PC-3 (cell line): ENCODE data around the gene IFI35. TPM values are rescaled to one million over a fixed set of nuclear protein-coding genes. Genes with fewer than 3 reads are reported as not detected.

Experiments
- ATAC-seq: fragments of 200-7000 bp; cut with Tn5 transposase; 2 replicates; pipeline ENCODE4 v1.9.1; 2020; ENCODE audit warnings: mild to moderate bottlenecking, moderate library complexity
- BruUV-seq: library from RNA; stranded (reverse); fragments of 400-500 nt; replicated peaks from 2 replicates; lab custom pipeline; 2021; lab: Mats Ljungman, UMichigan
- CTCF ChIA-PET: fragments of 300-600 bp; sonication (Branson Sonifier 250); formaldehyde crosslinking; loops from one replicate; lab custom pipeline; 2022; ENCODE audit warnings: antibody characterized with exemption; lab: Charles Lee
- POLR2A ChIA-PET: fragments of 300-600 bp; sonication (Branson Sonifier 250); formaldehyde crosslinking; loops from one replicate; lab custom pipeline; 2022; ENCODE audit warnings: antibody characterized with exemption; ENCODE audit not compliant: unreplicated experiment; lab: Charles Lee
- DNase-seq: peaks from one replicate; pipeline ENCODE4 v3.0.0-alpha.2; 2015
- H2AFZ ChIP-seq: fragments of 300-600 bp; sonication (generic); 2 replicates; pipeline ENCODE4 v1.6.0; 2016; ENCODE audit warnings: antibody characterized with exemption, low read length
- H3F3A ChIP-seq: fragments of 300-600 bp; sonication (generic); one replicate; pipeline ENCODE4 v1.6.0; 2017; ENCODE audit warnings: antibody characterized with exemption, low read length, control low read depth, mild to moderate bottlenecking; ENCODE audit not compliant: unreplicated experiment
- H3K27ac ChIP-seq: fragments of 300-600 bp; sonication (generic); 2 replicates; pipeline ENCODE4 v1.5.1; 2016; ENCODE audit warnings: mild to moderate bottlenecking, low read length
- H3K27me3 ChIP-seq: fragments of 300-600 bp; sonication (generic); 2 replicates; pipeline ENCODE4 v1.6.1; 2016; ENCODE audit warnings: low read length, mixed read lengths
- H3K36me3 ChIP-seq: fragments of 300-600 bp; sonication (generic); 2 replicates; pipeline ENCODE4 v1.6.1; 2016; ENCODE audit warnings: low read depth, mixed run types, low read length, mixed read lengths
- H3K4me1 ChIP-seq: fragments of 300-600 bp; sonication (generic); 2 replicates; pipeline ENCODE4 v1.5.1; 2016; ENCODE audit warnings: low read length; ENCODE audit not compliant: insufficient read depth
- H3K4me2 ChIP-seq: fragments of 300-600 bp; sonication (generic); 2 replicates; pipeline ENCODE4 v1.6.0; 2016; ENCODE audit warnings: low read length
- H3K4me3 ChIP-seq: fragments of 300-600 bp; sonication (generic); 2 replicates; pipeline ENCODE4 v1.5.1; 2016; ENCODE audit warnings: mild to moderate bottlenecking, low read length, mixed read lengths
- H3K79me2 ChIP-seq: fragments of 300-600 bp; sonication (generic); 2 replicates; pipeline ENCODE4 v1.6.1; 2017; ENCODE audit warnings: low read length, mixed read lengths
- H3K9ac ChIP-seq: fragments of 300-600 bp; sonication (generic); 2 replicates; pipeline ENCODE4 v1.6.0; 2016; ENCODE audit warnings: mild to moderate bottlenecking, low read length
- H3K9me2 ChIP-seq: fragments of 300-600 bp; sonication (generic); replicated peaks from 2 replicates; pipeline ENCODE4 v1.6.1; 2016; ENCODE audit warnings: mixed run types, low read length, mixed read lengths
- H3K9me3 ChIP-seq: fragments of 300-600 bp; sonication (generic); 2 replicates; pipeline ENCODE4 v1.6.1; 2016; ENCODE audit warnings: low read length, mixed read lengths
- H4K20me1 ChIP-seq: fragments of 300-600 bp; sonication (generic); 2 replicates; pipeline ENCODE4 v1.6.1; 2016; ENCODE audit warnings: low read length, mixed read lengths
- EZH2 ChIP-seq: fragments of 300-600 bp; sonication (generic); IDR thresholded peaks from one replicate; pipeline ENCODE4 v1.6.1; 2017; ENCODE audit warnings: antibody characterized with exemption, mild to moderate bottlenecking, low read length; ENCODE audit not compliant: unreplicated experiment
- EZH2phosphoT487 ChIP-seq: fragments of 300-600 bp; sonication (generic); IDR thresholded peaks from 2 replicates; pipeline ENCODE4 v1.6.1; 2018; ENCODE audit warnings: mild to moderate bottlenecking, antibody characterized with exemption, low read length, borderline replicate concordance
- intact Hi-C: fragments of 100-400 bp; cut with micrococcal nuclease; formaldehyde crosslinking; loops from 2 replicates; pipeline ENCODE4 v1.9.0; 2023
- total RNA-seq: library from RNA; depleted of rRNA; stranded (reverse); fragments of >200 nt; gene quantifications from 2 replicates; pipeline ENCODE4 v1.2.3, GENCODE V29; 2014
- TF ChIP-seq, protein P1 (sequence below): fragments of 300-600 bp; sonication (generic); conservative IDR thresholded peaks from 2 replicates; pipeline ENCODE4 v1.5.1; 2017; ENCODE audit warnings: antibody characterized with exemption, low read depth, mild to moderate bottlenecking, low read length

Gene IFI35
- total RNA-seq, 1 experiment from 2014 or later, result 12.3 TPM

DNA sequence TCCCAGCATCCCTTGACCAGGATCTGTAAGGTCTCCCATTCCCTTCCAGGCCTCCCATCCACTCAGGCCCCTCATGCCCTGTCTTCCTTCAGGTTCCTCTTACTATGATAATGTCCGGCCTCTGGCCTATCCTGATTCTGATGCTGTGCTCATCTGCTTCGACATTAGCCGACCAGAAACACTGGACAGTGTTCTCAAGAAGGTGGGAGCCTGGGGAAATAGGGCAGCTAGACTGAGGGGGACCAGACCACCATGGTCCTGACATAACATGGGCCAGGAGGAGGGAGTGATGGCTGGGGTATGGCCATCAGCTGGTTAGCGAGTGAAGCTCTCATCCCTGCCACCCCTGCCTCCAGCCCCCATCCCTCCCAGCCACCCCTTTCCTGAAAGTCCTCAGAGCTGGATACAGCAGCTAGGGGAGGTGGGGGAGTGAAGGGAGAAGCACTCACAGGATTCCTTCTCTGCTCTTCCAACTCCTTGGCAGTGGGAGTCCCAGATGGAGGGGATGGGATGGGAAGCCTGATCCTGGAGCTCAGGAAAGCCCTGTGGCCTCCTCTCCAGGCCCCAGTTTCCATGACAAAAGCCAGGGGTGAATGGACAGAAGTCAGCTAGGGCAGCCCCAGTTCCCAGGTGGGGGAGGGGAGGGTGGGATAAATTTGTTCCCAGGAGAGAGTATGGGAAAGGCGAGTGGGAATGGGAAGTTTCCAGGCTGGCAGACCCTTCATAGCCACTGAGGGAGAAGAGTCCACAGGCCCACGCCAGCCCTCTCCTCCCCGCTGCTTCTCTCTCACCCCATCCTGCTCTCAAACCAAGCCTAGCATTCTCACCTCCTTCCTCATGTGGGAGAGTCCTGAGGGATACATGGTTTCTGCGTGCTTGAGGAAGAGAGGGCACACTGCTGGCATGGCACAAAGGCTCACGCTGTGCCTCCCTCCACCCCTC is 20.8 kb downstream of the IFI35 start:
- Histone ChIP-seq H3K27me3 (no peaks in the 10 kb centered on the region), H3K36me3 (no peaks in the 10 kb centered on the region), H2AFZ (no peak overlapping the region), H3K79me2 (no peaks in the 10 kb centered on the region), H3K4me1 (no peaks in the 10 kb centered on the region), H3K4me2 (no peak overlapping the region), H3F3A (no peaks in the 10 kb centered on the region), H3K9me2 (no peaks in the 10 kb centered on the region), H4K20me1 (no peaks in the 10 kb centered on the region), H3K9me3 (no peaks in the 10 kb centered on the region), H3K4me3 (no peak overlapping the region), H3K9ac (no peak overlapping the region), H3K27ac (no peak overlapping the region)
- no TSS peak for BruUV-seq
- ATAC-seq, result no peak
- ChIA-PET POLR2A (interaction anchor here (0.6 kb wide), 1 partner anchor 8 kb away, joined by 8 read pairs; no protein-coding TSS in a partner anchor), CTCF (no interaction called here)
- intact Hi-C loops, result no loop called here
- no peak for TF ChIP-seq EZH2phosphoT487
- TF ChIP-seq EZH2, result no peak
- TF ChIP-seq, protein P1, sequence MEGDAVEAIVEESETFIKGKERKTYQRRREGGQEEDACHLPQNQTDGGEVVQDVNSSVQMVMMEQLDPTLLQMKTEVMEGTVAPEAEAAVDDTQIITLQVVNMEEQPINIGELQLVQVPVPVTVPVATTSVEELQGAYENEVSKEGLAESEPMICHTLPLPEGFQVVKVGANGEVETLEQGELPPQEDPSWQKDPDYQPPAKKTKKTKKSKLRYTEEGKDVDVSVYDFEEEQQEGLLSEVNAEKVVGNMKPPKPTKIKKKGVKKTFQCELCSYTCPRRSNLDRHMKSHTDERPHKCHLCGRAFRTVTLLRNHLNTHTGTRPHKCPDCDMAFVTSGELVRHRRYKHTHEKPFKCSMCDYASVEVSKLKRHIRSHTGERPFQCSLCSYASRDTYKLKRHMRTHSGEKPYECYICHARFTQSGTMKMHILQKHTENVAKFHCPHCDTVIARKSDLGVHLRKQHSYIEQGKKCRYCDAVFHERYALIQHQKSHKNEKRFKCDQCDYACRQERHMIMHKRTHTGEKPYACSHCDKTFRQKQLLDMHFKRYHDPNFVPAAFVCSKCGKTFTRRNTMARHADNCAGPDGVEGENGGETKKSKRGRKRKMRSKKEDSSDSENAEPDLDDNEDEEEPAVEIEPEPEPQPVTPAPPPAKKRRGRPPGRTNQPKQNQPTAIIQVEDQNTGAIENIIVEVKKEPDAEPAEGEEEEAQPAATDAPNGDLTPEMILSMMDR, result no peak
- DNase-seq, result no peak

DNA sequence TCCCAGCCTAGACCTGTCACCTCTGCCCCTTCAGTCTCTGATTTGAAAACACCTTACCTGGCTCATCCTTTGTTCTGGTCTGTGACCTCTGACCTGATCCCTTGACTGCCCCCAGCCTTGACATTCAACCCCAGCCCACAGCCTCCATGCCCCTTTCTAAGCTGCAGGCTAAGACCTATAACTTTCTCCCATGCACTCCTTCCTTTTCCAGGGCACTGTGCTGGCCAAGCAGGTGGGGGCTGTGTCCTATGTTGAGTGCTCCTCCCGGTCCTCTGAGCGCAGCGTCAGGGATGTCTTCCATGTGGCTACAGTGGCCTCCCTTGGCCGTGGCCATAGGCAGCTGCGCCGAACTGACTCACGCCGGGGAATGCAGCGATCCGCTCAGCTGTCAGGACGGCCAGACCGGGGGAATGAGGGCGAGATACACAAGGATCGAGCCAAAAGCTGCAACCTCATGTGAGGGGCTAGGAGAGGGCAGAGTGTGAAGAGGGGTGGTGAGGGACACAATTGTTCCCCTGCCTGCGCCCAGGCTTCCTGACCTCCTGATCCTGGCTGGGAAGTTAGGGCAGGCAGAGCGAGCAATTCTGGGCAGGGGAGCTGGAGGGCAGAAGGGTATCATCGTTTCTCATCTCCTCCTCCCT is 21.8 kb downstream of the IFI35 start:
- no peak overlapping the region for H3K4me2 ChIP-seq
- no peak overlapping the region for H3K9ac ChIP-seq
- ChIA-PET CTCF (no interaction called here), POLR2A (no interaction called here)
- no peaks in the 10 kb centered on the region for H3K27me3 ChIP-seq
- TF ChIP-seq, protein P1, result no peak
- TF ChIP-seq EZH2, result no peak
- no peak for TF ChIP-seq EZH2phosphoT487
- H3K4me3 ChIP-seq, result no peak overlapping the region
- ATAC-seq, result no peak
- H2AFZ ChIP-seq, result no peak overlapping the region
- no peaks in the 10 kb centered on the region for H4K20me1 ChIP-seq
- no peaks in the 10 kb centered on the region for H3F3A ChIP-seq
- H3K79me2 ChIP-seq, result no peaks in the 10 kb centered on the region
- H3K4me1 ChIP-seq, result no peaks in the 10 kb centered on the region
- no peaks in the 10 kb centered on the region for H3K36me3 ChIP-seq
- no TSS peak for BruUV-seq
- H3K27ac ChIP-seq, result no peak overlapping the region
- no peak for DNase-seq
- no peaks in the 10 kb centered on the region for H3K9me2 ChIP-seq
- no peaks in the 10 kb centered on the region for H3K9me3 ChIP-seq
- intact Hi-C loops, result no loop called here
